CD4-positive, alpha-beta T cell treated with Interleukin-17A for 1 hour (primary cell): Measurements from ENCODE around the gene PPP6R2.

Experiments
- DNase-seq: peaks from one replicate; pipeline ENCODE4 v3.0.0-alpha.2; 2020

PPP6R2 gene

DNA sequence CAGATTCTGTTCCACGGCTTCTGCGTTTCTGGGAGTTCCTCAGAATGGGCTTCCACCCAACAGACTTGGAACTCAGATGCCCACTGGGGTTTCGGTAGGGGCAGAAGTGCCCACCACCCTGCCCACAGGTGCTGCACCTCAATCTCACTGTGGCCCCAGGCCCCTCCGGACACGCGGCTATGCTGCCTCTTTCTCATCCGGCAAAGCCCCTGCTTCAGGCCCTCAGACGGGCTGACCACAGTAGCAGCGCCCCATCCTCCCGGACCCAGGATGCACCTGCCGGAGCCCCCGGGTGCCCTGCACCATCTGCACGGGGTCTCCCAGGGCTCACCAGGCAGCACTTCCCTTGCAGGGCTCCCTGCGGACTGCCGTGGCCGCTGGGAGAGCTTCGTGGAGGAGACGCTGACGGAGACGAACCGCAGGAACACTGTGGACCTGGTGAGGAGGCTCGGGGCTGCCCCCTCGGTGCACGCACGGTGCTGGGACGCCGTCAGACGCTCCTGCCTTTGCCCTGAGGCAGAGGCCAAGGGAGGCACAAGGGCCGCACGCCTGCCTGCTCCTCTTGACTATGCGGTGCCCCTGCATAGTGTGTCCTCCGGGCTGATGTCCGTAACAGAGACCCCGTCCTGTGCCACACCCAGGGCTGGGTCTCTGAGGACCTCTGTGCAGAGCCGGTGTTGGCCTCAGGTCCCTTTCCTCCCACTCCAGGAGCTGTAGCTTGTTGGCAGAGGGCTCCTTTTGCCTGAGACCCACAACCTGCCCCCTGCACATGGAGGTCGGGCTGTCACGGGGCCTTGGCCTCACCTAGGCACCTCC, 93.1 kb downstream of the PPP6R2 start:
- DNase-seq: no peak

DNA sequence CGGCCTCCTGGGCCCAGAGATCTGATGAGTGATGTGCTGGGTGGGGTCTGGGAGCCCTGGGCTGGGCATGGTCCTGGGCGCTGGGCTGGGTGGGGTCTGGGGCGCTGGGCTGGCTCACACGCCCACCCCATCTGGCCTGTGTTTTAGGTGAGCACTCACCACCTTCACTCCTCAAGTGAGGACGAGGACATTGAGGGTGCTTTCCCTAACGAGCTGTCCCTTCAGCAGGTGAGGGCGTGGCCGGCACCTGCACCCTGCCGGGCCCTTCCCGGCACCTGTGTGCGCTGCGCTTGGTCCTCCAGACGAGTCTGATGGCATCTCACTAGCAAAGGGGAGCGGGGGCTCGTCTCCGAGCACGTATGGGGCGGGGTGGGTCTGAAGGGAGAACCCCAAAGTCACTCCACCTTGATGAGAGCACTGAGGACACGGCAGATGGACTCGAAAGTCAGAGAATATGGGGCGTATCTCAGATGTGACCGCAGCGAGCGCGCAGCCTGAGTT, 93.8 kb downstream of the PPP6R2 start:
- DNase-seq: no peak

DNA sequence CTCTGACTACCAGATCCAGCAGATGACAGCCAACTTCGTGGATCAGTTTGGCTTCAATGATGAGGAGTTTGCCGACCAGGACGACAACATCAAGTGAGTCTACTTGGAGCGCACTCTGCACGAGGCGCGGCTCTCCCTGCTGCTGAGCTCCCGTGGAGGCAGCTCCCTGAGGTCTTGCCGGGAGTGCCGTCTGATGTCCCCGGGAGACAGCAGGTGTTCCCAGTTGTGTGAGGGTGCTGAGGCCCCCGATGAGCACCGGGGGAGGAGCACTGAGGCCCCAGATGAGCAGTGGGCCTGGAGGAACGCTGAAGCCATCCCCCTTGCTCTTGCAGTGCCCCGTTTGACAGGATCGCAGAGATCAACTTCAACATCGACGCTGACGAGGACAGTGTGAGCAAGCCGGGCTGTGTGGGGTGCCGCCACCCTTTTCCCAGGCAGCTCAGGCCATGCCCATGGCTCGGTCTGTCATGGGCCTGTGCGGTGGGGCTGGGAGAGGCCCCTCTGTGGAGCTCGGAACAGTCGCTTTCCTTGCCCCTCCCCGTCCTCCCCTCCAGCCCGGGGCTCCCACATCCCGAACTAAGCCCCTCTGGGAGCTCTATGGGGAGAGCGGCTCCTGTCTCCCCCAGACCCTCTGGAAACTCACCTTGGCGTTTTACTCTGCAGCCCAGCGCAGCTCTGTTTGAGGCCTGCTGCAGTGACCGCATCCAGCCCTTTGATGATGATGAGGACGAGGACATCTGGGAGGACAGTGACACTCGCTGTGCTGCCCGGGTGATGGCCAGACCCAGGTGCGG, 94.6 kb downstream of the PPP6R2 start:
- no peak for DNase-seq

DNA sequence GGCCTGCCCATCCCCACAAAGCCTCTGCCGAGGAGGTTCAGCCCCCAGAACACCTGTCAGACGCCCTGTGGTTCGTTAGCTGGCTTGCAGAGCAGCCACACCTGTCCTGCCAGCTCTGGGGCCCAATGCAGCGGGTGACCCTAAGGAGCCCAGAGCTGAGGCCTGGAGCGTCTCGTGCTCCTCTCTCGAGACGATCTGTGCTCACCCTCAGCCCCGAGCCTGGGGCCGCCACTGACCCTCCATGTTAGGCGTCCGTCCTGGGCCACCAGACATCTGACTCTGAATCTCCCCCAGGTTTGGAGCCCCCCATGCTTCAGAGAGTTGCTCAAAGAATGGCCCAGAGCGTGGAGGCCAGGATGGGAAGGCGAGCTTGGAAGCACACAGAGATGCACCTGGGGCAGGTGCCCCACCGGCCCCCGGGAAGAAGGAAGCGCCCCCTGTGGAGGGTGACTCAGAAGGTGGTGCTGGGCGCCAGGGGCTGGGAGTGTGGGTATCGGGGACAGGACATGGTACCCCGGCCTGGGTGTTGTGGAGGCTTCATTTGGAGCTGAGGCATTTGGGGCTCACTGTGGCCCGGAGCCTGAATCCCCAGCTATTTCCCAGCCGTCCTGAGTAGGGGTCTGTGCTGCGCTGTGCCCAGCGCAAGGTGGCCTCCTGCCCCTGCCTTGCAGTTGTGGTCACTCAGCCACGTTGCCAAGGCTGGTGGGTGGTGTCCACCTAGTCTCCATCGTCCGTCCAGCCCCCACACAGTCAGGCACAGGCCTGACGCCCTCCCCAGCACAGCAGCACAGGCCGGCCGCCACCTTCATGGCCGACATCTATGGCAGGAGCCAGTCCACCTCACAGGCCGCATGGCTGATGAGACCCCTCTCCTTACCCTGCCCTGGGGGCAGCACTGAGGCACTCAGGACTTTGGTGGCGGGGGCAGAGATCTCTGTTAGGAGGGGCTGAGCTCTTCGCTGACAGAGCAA, 95.5 kb downstream of the PPP6R2 start:
- DNase-seq: no peak

DNA sequence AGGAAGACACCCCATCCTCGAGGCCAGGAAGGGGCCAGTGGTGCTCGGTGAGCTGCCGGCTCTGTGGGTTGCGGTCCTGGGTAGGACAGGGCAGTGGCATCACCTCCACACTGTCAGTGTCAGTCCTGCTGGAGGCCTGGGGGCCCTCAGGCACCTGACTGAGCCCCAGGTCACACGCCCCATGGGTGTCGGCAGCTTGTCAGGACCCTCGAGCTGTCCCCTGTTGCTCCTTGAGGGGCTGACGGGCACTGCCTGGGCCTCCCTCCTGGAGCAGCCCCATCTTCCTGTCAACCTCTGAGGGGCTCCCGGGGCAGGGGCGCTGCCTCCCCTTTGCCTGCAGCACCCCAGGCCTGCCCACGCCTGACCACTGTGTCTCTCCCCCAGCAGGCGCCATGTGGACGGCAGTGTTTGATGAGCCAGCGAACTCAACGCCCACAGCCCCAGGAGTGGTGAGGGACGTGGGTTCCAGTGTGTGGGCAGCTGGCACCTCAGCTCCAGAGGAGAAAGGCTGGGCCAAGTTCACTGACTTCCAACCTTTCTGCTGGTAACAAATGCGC, 96.3 kb downstream of the PPP6R2 start:
- DNase-seq: no peak

DNA sequence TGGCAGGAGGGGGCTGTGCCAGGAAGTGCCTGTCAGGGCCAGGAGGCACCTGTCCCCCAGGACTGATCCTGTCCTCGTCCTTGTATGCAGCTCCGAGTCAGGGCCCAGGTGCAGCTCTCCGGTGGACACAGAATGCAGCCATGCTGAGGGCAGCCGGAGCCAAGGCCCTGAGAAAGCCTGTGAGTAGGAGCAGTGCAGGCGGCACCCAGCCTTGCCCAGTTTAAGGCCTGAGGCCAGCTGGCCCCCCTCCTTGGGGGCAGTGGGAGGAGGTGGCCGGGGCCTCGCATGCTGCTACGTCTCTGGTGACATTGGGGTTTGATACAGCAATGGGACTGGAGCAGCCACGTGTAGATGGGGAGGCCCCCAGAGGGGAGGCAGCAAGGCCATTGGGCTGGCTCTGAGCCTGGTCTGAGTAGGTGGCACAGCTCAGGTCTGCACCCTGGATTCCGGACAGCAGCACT, 96.8 kb downstream of the PPP6R2 start:
- DNase-seq: no peak

DNA sequence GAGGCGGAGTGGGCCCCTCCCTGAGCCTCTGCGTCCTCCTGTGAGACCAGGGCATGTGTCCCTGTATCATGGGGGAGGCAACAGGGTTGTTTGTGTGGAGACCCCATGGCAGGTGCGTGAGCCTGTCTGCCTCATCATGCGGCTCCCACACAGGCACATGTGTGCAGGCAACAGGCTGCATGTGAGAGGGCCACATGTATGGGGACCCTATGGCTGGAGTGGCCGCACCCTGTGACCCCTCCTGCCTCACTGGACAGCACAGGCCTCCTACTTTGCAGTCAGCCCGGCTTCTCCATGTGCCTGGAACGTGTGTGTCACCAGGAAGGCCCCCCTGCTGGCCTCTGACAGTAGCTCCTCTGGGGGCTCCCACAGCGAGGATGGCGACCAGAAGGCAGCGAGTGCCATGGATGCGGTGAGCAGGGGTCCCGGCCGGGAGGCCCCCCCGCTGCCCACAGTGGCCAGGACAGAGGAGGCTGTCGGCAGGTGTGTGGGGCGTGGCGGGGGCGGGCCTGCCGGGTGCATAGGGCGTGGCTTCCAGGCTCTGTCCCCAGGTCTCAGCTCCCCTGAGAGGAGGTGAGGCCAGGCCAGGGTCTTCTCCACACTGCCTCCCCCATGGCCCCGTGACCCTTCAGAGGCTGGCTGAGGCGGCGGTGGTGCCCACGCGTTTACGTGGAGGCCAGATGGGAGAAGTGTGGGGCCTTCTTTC, 97.6 kb downstream of the PPP6R2 start:
- no peak for DNase-seq

DNA sequence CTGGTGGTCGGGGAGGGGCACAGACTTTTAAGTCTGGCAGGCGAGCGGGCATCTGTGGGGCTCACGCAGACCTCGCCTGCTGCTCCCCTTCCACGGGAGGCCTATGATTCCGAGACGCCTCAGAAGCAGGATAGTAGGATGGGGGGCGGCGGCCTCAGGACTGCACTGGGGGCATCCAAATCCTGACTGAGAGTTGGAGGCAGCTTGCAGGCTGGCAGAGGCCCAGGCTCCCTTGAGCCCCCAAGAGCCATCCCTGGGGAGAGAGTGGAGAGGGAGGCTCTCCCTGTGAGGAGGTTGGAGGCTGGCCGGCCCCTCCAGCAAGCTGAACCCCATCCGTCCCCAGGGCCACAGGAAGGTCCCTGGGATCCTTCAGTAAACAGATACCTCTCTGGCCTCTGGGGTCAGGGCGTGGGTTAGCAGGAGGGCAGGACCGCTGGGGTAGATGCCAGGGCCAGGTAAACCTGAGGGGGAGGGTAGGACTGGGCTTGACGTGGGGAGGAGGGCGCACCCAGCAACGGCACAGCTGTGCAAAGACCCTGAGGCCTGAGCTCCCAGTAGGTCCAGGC, 98.4 kb downstream of the PPP6R2 start:
- no peak for DNase-seq

DNA sequence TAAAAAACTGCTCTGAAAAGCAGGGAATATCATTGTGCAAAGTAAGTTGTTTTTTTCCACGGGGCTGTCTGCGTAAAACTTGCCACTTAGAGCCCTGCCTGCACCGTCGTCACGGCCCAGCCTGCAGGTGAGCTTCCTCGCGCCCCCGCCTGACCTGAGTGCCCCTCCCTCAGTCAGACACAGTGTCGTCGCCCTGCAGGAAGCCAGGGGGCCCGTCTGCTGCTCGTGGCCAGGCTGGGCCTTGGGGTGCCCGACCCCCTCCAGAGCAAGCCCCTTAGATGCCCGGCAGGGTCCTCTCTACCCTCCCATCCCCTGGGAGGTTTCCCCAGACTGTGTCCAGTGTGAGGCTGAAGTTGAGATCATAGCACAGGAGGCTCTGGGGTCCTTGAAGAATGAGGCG, 100.1 kb downstream of the PPP6R2 start:
- no peak for DNase-seq

DNA sequence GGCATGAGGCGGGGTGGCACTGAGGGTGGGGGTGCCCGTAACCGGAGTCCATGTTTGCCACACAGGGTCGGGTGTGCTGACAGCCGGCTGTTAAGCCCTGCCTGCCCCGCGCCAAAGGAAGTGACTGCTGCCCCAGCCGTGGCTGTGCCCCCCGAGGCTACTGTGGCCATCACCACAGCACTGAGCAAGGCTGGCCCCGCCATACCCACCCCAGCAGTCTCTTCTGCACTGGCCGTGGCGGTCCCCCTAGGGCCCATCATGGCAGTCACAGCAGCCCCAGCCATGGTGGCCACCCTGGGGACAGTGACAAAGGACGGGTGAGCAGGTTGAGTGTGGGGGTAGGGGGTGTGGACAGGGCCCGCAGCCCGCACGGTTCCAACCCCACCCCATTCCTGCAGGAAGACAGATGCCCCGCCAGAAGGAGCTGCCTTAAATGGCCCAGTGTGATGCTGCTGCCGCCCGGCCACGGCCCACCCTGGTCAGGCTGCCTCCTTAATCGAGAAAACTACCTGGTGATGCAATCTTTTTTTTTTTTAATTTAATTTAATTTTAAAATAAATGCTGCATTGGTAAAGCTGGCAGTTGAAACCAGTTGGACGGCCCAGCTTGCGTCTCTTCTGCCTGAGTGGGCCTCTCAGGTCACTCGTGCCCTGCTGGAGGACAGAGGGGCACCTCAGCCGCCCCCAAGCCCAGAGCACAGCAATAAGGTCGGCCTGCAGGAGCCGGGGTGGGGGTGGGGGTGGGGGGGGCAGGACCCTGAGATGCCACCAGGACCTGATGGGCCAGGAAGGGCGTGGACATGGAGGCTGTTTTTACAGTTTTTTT, 100.9 kb downstream of the PPP6R2 start:
- no peak for DNase-seq

DNA sequence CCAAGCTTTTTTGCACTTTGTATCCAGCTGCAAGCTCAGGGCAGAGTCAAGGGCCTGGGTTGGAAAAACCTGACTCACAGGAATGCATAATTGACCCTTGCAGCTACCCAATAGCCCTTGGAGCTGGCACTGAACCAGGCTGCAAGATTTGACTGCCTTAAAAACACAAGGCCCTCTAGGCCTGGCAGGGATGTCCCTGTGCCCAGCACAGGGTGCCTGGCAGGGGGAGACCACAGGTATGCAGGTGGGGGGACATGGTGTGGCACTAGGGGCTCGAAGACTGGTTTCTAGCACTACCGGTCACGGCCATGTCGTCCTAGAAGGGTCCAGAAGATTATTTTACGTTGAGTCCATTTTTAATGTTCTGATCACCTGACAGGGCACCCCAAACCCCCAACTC, 101.5 kb downstream of the PPP6R2 start:
- DNase-seq: no peak

DNA sequence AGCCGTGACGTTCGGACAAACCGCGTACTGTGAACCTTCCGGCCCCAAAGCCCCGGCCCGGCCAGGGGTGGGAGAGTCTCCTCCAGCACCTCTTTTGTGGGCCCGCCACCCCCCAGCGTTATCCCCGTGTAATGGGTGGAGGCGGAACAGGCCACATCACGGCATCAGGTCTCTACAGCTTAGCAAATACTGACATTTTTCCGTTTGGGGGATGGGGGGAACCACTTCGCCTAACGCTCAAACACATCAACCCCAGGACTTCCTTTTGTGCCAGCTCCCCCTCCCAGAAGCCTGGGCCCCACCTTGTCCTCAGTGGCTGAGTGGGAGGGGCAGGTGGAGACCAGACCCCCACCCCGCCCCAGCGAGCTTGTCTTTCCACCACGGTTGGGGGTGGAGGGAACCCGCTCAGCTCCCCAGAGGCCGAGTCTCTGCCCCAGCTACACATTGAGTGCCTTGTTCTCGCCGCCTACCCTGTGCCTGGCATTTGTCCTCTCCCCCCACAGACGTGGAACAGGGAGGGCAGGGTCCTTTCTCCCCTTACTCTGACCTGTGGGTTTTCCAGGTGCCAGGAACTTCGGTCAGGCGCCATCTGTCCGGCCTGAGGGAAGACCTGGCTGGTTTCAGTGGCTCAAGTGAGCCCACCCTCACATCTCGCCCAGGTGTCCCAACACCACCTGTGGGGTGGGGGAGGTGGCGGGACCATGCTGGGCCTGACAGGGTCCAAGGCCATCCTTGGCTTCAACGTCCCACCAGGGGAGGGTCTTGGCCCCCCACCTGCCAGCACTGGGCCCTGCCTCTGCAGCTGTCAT, 102.1 kb downstream of the PPP6R2 start:
- DNase-seq: peak; percentile 60

DNA sequence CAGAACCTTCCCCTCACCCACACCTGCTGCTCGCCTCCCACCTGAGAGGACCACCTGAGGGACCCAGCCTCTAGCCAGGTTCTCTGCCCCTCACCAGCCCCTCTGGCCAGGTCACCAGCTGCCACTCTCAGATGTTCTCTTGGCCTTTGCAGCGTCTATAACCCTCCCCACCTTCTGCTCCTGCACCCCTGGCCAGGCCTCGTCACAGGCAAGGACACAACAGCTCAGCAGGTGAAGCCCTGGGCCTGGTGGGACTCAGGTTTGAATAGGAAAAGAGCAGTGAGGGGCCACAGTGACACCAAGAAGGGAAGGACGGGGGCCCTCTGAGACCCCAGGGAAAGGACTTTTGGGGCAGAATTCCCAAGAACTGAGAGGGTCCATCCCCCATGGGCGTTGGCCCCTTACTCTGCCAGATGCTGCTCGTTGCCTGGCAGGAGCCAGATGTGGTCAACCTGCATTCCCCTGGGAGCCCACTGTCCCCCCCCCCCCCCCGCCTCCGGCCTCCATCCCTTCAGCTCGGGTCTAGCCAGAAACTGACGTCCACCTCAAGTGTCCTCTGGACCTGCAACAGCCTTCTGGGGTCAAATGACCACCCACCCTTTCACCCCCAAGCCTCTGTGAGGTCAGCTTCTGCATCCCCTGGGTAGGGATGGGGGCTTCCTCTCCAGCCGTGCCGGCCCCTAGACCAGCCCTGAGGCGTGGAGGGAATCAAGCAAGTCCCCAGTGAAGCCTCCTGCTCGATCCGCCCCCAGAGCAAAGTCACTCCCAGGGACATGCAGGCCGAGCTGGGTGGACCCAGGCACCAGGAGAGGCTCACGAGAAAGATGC, 103.0 kb downstream of the PPP6R2 start:
- no peak for DNase-seq

DNA sequence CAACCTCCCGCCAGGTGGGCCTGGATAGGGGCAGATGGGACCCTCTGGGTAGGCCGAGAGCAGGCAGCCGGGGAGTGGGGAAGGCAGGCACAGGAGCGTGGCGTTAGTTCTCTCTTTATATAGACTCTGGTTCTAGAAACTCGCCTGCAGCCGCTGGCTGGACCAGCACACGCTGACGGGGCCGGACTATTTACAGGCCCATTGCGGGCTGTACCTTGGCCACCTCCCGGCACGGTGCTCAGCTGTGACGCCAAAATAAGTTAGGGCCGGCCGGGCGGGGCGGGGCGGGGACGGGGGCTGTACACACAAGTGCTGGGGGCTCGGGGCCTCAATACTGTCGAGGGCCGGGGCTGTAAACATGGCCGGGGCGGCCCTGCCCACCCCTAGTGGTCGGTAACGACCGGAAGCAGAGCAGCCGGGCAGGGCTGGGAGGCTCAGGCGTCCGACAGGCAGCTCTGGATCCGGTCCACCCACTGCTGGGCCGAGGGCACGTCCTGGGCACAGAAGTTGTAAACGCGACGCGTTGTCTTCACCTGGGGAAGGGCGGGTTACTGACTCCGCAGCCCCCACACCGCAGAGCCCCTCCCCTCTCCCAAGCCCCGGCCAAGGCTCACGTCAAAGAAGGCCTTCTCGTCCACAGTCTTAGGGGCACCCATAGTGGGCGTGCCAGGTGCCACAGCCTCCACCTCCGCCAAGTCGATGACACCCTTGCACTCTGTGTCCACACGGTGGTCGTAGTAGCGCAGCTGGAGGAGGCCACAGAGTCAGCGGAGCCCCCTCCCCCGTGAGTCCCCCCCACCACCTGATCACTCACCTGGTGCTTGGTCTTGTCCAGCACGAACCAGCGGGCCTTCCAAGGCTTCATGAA, 103.8 kb downstream of the PPP6R2 start:
- no peak for DNase-seq

DNA sequence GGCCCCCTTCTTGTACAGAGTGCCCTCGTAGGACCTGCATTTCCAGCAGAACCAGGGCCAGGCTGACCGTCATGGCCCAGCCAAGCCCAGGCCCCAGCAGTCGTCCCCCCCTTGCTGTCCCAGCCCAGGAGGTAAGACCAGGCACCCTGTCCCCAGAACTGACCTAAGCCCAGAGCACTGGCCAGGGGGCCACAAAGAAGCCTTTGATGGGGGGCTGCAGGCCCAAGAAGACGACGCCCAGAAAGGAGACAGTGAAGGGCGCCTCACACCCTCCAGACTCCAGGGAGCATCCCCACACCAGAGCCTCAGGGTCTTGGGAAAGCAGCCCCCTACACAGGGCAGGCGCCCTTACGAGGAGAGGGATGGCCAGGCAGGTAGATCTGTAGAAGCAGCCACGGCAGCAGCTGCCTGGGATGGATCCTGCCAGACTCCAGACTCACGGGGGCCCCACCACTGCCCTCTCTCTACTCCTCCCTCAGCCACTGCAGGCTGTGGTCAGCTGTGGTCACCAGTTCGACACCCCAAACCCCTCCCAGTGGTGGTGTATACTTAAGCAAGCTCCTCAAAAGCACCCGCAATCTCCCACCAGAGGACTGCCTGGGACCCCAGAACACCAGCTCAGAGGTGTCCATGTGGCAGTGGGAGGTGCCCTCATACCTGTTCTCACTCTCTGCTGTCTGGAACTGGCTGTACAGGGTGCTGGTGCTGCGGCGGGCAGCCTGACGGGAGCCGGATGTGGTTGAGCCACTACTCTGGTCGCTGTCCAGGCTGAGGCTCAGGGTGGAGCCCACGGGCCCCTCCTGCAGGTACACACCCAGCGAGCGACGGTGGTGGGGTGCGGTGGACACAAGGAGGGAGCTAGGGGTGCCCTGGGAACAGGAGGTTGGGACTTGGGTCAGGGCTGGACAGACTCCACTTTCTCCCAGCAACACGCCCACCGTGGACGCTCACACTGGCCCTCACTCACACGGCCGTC, 104.7 kb downstream of the PPP6R2 start:
- DNase-seq: no peak

DNA sequence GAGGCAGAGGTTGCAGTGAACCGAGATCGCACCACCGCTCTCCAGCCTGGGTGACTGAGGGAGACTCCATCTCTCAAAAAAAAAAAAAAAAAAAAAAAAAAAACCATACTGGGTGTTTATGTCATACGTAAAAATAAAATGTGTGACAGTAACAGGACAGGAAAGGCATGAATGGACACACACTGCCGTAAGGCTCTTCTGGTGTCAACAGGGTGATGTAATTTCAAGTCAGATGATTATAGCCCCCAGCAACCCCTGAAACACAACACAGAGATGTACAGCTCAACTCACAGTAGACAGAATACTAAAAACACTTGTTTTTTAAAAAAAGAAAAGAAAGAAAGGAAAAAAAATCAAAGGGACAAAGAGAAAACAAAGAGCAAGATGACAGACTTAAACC, 109.5 kb downstream of the PPP6R2 start:
- DNase-seq: no peak
